Measurements from ENCODE around the gene HID1. TPM values are rescaled to one million over a fixed set of nuclear protein-coding genes. Genes with fewer than 3 reads are reported as not detected.

Gene HID1
- total RNA-seq, 1 experiment from 2014 or later, result 43.8 TPM

DNA sequence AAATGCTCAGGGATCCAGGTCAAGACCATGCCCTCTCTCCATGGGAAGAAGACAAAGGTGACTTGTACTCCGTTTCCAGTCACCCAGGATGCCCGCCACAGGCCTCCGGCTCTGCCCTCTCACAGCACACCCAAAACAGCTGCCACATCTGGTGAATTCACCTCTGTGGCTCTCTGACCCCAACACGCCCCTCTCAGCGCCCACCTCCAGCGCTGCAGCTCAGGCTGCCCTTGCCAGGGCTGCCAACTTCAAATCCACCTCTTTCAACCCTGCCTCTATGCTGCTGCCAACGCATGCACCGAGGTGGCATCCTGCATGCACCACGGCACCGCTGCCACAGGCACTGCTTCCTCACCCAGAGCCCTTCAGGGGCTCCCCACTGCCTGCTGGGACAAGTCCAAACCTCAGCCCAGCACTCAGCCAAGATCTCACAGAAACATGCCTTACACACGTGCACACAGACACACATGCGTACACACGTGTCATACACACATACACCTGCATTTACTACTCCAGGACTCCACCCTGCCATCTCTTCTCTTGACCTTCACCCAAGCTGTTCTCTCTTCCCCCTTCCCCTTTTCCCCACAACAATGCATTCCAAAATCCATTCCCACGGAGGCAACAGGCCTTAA is 7.5 kb downstream of the HID1 start:
- Histone ChIP-seq H3K4me1 (ENCODE audit: control insufficient read depth in 1 of 2, insufficient read depth in 2 of 2, low read length in 2 of 2) (peaks cover 28 to 34% of the 10 kb centered on the region in 2 experiments), H3K79me2 (ENCODE audit: insufficient read depth, low read length) (no peaks in the 10 kb centered on the region), H3K9ac (ENCODE audit: low read length) (no peak overlapping the region), H3K36me3 (ENCODE audit: control insufficient read depth in 1 of 2, insufficient read depth in 2 of 2, low read length in 2 of 2) (no peaks in the 10 kb centered on the region), H4K20me1 (ENCODE audit: insufficient read depth) (no peaks in the 10 kb centered on the region), H3K4me3 (replicated peaks in 1 of 2; ENCODE audit: low read depth in 1 of 2, low read length in 2 of 2) (no peak overlapping the region), H3K9me3 (ENCODE audit: control insufficient read depth in 1 of 2, insufficient read depth in 1 of 2, low read depth in 1 of 2, low read length in 2 of 2) (no peaks in the 10 kb centered on the region), H3K27me3 (ENCODE audit: insufficient read depth, low read length) (no peaks in the 10 kb centered on the region), H3K4me2 (ENCODE audit: low read length) (no peak overlapping the region), H2AFZ (ENCODE audit: low read depth, low read length, poor library complexity, severe bottlenecking) (no peak overlapping the region), H3K9me2 (ENCODE audit: insufficient read depth) (no peaks in the 10 kb centered on the region), H3K27ac (ENCODE audit: low read depth, low read length) (no peak overlapping the region)
- no peak for DNase-seq (ENCODE audit: low read depth, low spot score)
- RAD21 ChIA-PET (ENCODE audit: low non-redundant PET in 1 of 2, low total read pairs in 2 of 2, uncharacterized antibody in 2 of 2, unreplicated experiment in 2 of 2), result interaction anchor here in 1 of 2 experiments (0.6 kb wide), 1 partner anchor 238 kb away, joined by 3 read pairs; no protein-coding TSS in a partner anchor
- TF ChIP-seq SIN3A (IDR thresholded peaks at IDR 0.05; ENCODE audit: low read depth) (no peak), EZH2phosphoT487 (IDR thresholded peaks at IDR 0.05; ENCODE audit: borderline replicate concordance) (no peak), POLR2A (IDR thresholded peaks at IDR 0.05; ENCODE audit: borderline replicate concordance, extremely low read depth, insufficient read depth, insufficient read length) (no peak), EZH2 (IDR thresholded peaks at IDR 0.05) (no peak)
- TF ChIP-seq, protein P1, sequence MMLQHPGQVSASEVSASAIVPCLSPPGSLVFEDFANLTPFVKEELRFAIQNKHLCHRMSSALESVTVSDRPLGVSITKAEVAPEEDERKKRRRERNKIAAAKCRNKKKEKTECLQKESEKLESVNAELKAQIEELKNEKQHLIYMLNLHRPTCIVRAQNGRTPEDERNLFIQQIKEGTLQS (IDR thresholded peaks at IDR 0.05), result no peak
- CTCF ChIA-PET, result no interaction called here
- intact Hi-C loops (cut with micrococcal nuclease), result loop anchor here (5.0 kb wide), 1 partner anchor 67 kb away; no protein-coding TSS in a partner anchor
- POLR2A ChIA-PET, result interaction anchor here (1.1 kb wide), 1 partner anchor 166 kb away, joined by 3 read pairs; the partner anchor contains the start of gene NT5C
- no TSS peak for BruUV-seq (replicated peaks)
- ATAC-seq, result no peak

DNA sequence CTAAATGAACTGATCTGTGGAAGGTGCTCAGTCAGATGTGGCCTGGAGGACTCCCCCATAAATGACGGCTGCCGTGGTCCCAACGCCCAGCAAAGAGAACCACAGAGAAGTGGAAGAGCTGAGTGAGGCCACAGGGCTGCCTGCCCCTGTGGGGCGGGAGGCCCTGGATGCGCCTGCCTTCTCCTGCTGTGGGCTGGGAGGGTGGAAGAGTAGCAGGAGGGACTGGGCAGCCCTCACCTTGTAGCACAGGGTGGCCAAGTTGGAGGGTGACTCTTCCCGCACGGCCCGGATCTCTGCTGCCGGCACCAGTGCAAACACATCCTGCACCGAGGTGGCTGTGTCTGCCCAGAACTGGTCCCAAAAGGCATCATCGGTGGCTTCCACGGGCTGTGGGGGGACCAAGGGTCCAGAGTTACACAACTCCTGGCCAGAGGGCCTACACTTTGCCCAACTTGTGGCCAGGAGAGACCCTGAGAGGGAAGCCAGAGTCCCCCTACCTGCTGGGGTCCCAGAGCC is 8.3 kb downstream of the HID1 start:
- Histone ChIP-seq H3K9me3 (ENCODE audit: control insufficient read depth in 1 of 2, insufficient read depth in 1 of 2, low read depth in 1 of 2, low read length in 2 of 2) (no peaks in the 10 kb centered on the region), H4K20me1 (ENCODE audit: insufficient read depth) (no peaks in the 10 kb centered on the region), H3K79me2 (ENCODE audit: insufficient read depth, low read length) (no peaks in the 10 kb centered on the region), H3K27me3 (ENCODE audit: insufficient read depth, low read length) (no peaks in the 10 kb centered on the region), H2AFZ (ENCODE audit: low read depth, low read length, poor library complexity, severe bottlenecking) (no peak overlapping the region), H3K4me3 (replicated peaks in 1 of 2; ENCODE audit: low read depth in 1 of 2, low read length in 2 of 2) (no peak overlapping the region), H3K9me2 (ENCODE audit: insufficient read depth) (no peaks in the 10 kb centered on the region), H3K36me3 (ENCODE audit: control insufficient read depth in 1 of 2, insufficient read depth in 2 of 2, low read length in 2 of 2) (no peaks in the 10 kb centered on the region), H3K4me1 (ENCODE audit: control insufficient read depth in 1 of 2, insufficient read depth in 2 of 2, low read length in 2 of 2) (peaks cover 27 to 34% of the 10 kb centered on the region in 2 experiments), H3K4me2 (ENCODE audit: low read length) (no peak overlapping the region), H3K9ac (ENCODE audit: low read length) (no peak overlapping the region), H3K27ac (ENCODE audit: low read depth, low read length) (no peak overlapping the region)
- ChIA-PET RAD21 (ENCODE audit: low non-redundant PET in 1 of 2, low total read pairs in 2 of 2, uncharacterized antibody in 2 of 2, unreplicated experiment in 2 of 2) (interaction anchor here in 1 of 2 experiments (1.5 kb wide), 1 partner anchor 237 kb away, joined by 3 read pairs; no protein-coding TSS in a partner anchor), CTCF (interaction anchor here (1.2 to 1.7 kb wide), 5 partner anchors 9 to 237 kb away, joined by 4 to 11 read pairs (median 4); partner anchors contain the start of genes CDR2L, HID1 and MRPL58), POLR2A (interaction anchor here (1.1 kb wide), 1 partner anchor 167 kb away, joined by 3 read pairs; the partner anchor contains the start of gene NT5C)
- DNase-seq (ENCODE audit: low read depth, low spot score) (no peak), ATAC-seq (no peak)
- TF ChIP-seq, protein P2, sequence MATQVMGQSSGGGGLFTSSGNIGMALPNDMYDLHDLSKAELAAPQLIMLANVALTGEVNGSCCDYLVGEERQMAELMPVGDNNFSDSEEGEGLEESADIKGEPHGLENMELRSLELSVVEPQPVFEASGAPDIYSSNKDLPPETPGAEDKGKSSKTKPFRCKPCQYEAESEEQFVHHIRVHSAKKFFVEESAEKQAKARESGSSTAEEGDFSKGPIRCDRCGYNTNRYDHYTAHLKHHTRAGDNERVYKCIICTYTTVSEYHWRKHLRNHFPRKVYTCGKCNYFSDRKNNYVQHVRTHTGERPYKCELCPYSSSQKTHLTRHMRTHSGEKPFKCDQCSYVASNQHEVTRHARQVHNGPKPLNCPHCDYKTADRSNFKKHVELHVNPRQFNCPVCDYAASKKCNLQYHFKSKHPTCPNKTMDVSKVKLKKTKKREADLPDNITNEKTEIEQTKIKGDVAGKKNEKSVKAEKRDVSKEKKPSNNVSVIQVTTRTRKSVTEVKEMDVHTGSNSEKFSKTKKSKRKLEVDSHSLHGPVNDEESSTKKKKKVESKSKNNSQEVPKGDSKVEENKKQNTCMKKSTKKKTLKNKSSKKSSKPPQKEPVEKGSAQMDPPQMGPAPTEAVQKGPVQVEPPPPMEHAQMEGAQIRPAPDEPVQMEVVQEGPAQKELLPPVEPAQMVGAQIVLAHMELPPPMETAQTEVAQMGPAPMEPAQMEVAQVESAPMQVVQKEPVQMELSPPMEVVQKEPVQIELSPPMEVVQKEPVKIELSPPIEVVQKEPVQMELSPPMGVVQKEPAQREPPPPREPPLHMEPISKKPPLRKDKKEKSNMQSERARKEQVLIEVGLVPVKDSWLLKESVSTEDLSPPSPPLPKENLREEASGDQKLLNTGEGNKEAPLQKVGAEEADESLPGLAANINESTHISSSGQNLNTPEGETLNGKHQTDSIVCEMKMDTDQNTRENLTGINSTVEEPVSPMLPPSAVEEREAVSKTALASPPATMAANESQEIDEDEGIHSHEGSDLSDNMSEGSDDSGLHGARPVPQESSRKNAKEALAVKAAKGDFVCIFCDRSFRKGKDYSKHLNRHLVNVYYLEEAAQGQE (IDR thresholded peaks at IDR 0.05; ENCODE audit: low read depth), result no peak
- no peak for TF ChIP-seq CBX3 (IDR thresholded peaks at IDR 0.05; ENCODE audit: low read depth)
- no peak for TF ChIP-seq FOSL1 (IDR thresholded peaks at IDR 0.05; ENCODE audit: low read depth)
- TF ChIP-seq ZFX (IDR thresholded peaks at IDR 0.05), result no peak
- no peak for TF ChIP-seq EGR1 (IDR thresholded peaks at IDR 0.05; ENCODE audit: low read depth)
- TF ChIP-seq SRF (IDR thresholded peaks at IDR 0.05; ENCODE audit: low read depth), result no peak
- TF ChIP-seq JUND (IDR thresholded peaks at IDR 0.05), result no peak
- intact Hi-C loops (cut with micrococcal nuclease), result loop anchor here (5.0 kb wide), 1 partner anchor 68 kb away; no protein-coding TSS in a partner anchor
- no TSS peak for BruUV-seq (replicated peaks)
